ENCODE measurements around the gene SORCS2. TPM values are rescaled to one million over a fixed set of nuclear protein-coding genes. Genes with fewer than 3 reads are reported as not detected.
A peak's percentile ranks its signal among the peaks of the same experiment; 100 is the strongest.

SORCS2 gene
- total and polyA plus RNA-seq, 8 donors = 4.6 to 9.7 (median 7.2) TPM

- Histone ChIP-seq H3K4me1 (no peaks in the 10 kb centered on the region), H3K27ac (no peak overlapping the region), H3K9me3 (no peaks in the 10 kb centered on the region), H3K4me3 (no peak overlapping the region), H3K27me3 (no peaks in the 10 kb centered on the region), H3K36me3 (peaks cover 0 to 81% of the 10 kb centered on the region in 2 donors)
- intact Hi-C loops (cut with DNase I) = no loop called here
- no peak for ATAC-seq
- DNase-seq = no peak
- TF ChIP-seq, protein P1, sequence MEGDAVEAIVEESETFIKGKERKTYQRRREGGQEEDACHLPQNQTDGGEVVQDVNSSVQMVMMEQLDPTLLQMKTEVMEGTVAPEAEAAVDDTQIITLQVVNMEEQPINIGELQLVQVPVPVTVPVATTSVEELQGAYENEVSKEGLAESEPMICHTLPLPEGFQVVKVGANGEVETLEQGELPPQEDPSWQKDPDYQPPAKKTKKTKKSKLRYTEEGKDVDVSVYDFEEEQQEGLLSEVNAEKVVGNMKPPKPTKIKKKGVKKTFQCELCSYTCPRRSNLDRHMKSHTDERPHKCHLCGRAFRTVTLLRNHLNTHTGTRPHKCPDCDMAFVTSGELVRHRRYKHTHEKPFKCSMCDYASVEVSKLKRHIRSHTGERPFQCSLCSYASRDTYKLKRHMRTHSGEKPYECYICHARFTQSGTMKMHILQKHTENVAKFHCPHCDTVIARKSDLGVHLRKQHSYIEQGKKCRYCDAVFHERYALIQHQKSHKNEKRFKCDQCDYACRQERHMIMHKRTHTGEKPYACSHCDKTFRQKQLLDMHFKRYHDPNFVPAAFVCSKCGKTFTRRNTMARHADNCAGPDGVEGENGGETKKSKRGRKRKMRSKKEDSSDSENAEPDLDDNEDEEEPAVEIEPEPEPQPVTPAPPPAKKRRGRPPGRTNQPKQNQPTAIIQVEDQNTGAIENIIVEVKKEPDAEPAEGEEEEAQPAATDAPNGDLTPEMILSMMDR (IDR thresholded peaks at IDR 0.05) = no peak
These were observed 578.7 kb downstream of the SORCS2 start for GRCh38 chr4:7771056-7771455.

- Histone ChIP-seq H3K27ac (no peak overlapping the region), H3K36me3 (peaks cover 0 to 75% of the 10 kb centered on the region in 2 donors), H3K9me3 (no peaks in the 10 kb centered on the region), H3K27me3 (no peaks in the 10 kb centered on the region), H3K4me1 (no peaks in the 10 kb centered on the region), H3K4me3 (no peak overlapping the region)
- intact Hi-C loops (cut with DNase I) = no loop called here
- DNase-seq = peak in 1 of 4 donors; percentile 22
- no peak for ATAC-seq
- TF ChIP-seq, protein P1 (IDR thresholded peaks at IDR 0.05) = no peak
These were observed 579.5 kb downstream of the SORCS2 start for GRCh38 chr4:7771541-7772507.

GRCh38 chr4:7772711-7773385 is 580.5 kb downstream of the SORCS2 start:
- ATAC-seq (peak; percentile 36), DNase-seq (peak in 1 of 4 donors; percentile 21)
- Histone ChIP-seq H3K9me3 (no peaks in the 10 kb centered on the region), H3K4me1 (no peaks in the 10 kb centered on the region), H3K36me3 (peaks cover 0 to 75% of the 10 kb centered on the region in 2 donors), H3K4me3 (no peak overlapping the region), H3K27me3 (no peaks in the 10 kb centered on the region), H3K27ac (no peak overlapping the region)
- TF ChIP-seq, protein P1 (IDR thresholded peaks at IDR 0.05) = no peak
- intact Hi-C loops (cut with DNase I) = no loop called here

DNA sequence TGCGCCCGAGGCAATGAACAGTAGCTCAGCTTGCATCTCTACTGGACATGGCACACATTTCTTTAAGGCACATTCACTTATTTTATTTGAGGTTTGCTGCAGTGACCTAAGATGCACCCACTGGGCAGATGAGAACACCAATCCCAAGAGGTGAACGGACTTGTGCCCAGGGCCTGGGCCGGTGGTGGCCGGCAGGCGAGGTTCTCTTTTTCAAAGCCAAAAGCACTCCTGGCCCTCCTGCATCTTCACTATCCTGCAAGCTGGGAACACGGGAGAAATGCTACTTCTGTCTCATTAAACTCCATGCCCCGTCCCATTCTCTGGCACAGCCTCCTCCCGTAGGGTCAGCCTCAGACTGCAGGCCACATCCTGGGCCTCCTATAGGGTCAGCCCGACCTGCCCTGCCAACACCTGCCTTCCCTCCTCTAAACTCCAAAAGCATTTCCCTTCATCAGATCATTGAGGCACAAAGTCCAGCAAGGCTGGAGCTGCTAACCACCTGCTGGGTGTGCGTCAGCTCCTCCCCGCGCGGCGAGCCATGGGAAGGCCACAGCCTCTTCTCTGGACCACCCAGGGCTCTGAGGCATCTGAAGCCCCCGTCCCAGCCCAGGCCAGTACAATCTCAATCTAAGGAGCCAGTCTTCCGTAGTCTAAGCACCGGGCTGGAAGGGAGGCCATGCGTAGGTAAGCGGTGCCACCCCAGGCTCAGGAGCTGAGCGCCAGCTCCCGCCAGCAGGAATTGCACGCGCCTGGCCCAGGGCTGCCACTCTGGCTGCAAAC is 581.3 kb downstream of the SORCS2 start:
- H3K36me3 ChIP-seq = peaks cover 0 to 75% of the 10 kb centered on the region in 2 donors
- intact Hi-C loops (cut with DNase I) = no loop called here

More for the DNA sequence above, 581.3 kb downstream of the SORCS2 start:
- H3K27me3 ChIP-seq = no peaks in the 10 kb centered on the region
- no peaks in the 10 kb centered on the region for H3K9me3 ChIP-seq
- DNase-seq (no peak), ATAC-seq (no peak)
- no peaks in the 10 kb centered on the region for H3K4me1 ChIP-seq
- no peak overlapping the region for H3K4me3 ChIP-seq
- no peak overlapping the region for H3K27ac ChIP-seq
- TF ChIP-seq, protein P1 (IDR thresholded peaks at IDR 0.05) = no peak

Data from left lung (tissue), 10 donors.